Hepatocyte (in vitro differentiated cells): ENCODE measurements around the gene EIF4G3. TPM values are rescaled to one million over a fixed set of nuclear protein-coding genes. Genes with fewer than 3 reads are reported as not detected.

ENCODE experiments used
- DNase-seq: peaks from one replicate; pipeline ENCODE4 v3.0.0-alpha.2; 2016; ENCODE audit warnings: low spot score
- H2AFZ ChIP-seq: fragments of 200-600 bp; sonication (generic); 2 replicates; pipeline ENCODE4 v1.6.0; 2016; ENCODE audit warnings: antibody characterized with exemption, mild to moderate bottlenecking
- H3K27ac ChIP-seq: fragments of 200-600 bp; sonication (generic); 2 replicates; pipeline ENCODE4 v1.5.1; 2016; ENCODE audit warnings: mild to moderate bottlenecking
- H3K27me3 ChIP-seq: fragments of 200-600 bp; sonication (generic); 2 replicates; pipeline ENCODE4 v1.6.1; 2016
- H3K36me3 ChIP-seq: fragments of 200-600 bp; sonication (generic); replicated peaks from 2 replicates; pipeline ENCODE4 v1.5.1; 2016; ENCODE audit warnings: low read depth; ENCODE audit not compliant: insufficient read depth
- H3K4me1 ChIP-seq: fragments of 200-600 bp; sonication (generic); 2 replicates; pipeline ENCODE4 v1.5.1; 2016; ENCODE audit warnings: mild to moderate bottlenecking, moderate library complexity; ENCODE audit not compliant: insufficient read depth
- H3K4me2 ChIP-seq: fragments of 200-600 bp; sonication (generic); 2 replicates; pipeline ENCODE4 v1.6.0; 2016
- H3K4me3 ChIP-seq: fragments of 200-600 bp; sonication (generic); 2 replicates; pipeline ENCODE4 v1.5.1; 2016; ENCODE audit warnings: mild to moderate bottlenecking
- H3K79me2 ChIP-seq: fragments of 200-600 bp; sonication (generic); 2 replicates; pipeline ENCODE4 v1.6.0; 2017; ENCODE audit warnings: mild to moderate bottlenecking
- H3K9me2 ChIP-seq: fragments of 200-600 bp; sonication (generic); replicated peaks from 2 replicates; pipeline ENCODE4 v1.6.0; 2017; ENCODE audit warnings: mild to moderate bottlenecking; ENCODE audit not compliant: insufficient read depth
- H3K9me3 ChIP-seq: fragments of 200-600 bp; sonication (generic); 2 replicates; pipeline ENCODE4 v1.5.1; 2016; ENCODE audit warnings: low read depth, mild to moderate bottlenecking
- H4K20me1 ChIP-seq: fragments of 200-600 bp; sonication (generic); 2 replicates; pipeline ENCODE4 v1.6.0; 2016; ENCODE audit warnings: mild to moderate bottlenecking; ENCODE audit not compliant: insufficient read depth, poor library complexity, severe bottlenecking
- EZH2 ChIP-seq: fragments of 200-600 bp; sonication (generic); IDR thresholded peaks from 2 replicates; pipeline ENCODE4 v1.6.1; 2016; ENCODE audit warnings: antibody characterized with exemption, mild to moderate bottlenecking, borderline replicate concordance
- EZH2phosphoT487 ChIP-seq: fragments of 200-600 bp; sonication (generic); IDR thresholded peaks from one replicate; pipeline ENCODE4 v1.6.1; 2018; ENCODE audit warnings: antibody characterized with exemption, mild to moderate bottlenecking, low read depth, moderate library complexity; ENCODE audit not compliant: unreplicated experiment, severe bottlenecking
- WGBS: methylation state at CpG from one replicate; pipeline ENCODE4 v1.1.6; 2016; ENCODE audit warnings: low lambda C conversion rate; ENCODE audit errors: missing lambda C conversion rate; 5-methylcytosine and 5-hydroxymethylcytosine counted together
- polyA plus RNA-seq: library from polyadenylated mRNA; unstranded; fragments of >200 nt; fragmentation: Nextera tagmentation; extraction: Ambion mirVana; gene quantifications from 2 replicates; pipeline ENCODE4 v1.2.1, GENCODE V29; 2016
- total RNA-seq: library from RNA; depleted of rRNA; stranded (reverse); fragments of >200 nt; gene quantifications from 2 replicates; pipeline ENCODE4 v1.2.3, GENCODE V29; 2014
- TF ChIP-seq, protein P1 (sequence below): fragments of 200-600 bp; sonication (generic); IDR thresholded peaks from 2 replicates; pipeline ENCODE4 v1.5.1; 2016; ENCODE audit warnings: antibody characterized with exemption, mild to moderate bottlenecking; ENCODE audit not compliant: poor library complexity

EIF4G3 gene
- total and polyA plus RNA-seq, 2 experiments from 2014 or later = 33.4 to 42.2 TPM

DNA sequence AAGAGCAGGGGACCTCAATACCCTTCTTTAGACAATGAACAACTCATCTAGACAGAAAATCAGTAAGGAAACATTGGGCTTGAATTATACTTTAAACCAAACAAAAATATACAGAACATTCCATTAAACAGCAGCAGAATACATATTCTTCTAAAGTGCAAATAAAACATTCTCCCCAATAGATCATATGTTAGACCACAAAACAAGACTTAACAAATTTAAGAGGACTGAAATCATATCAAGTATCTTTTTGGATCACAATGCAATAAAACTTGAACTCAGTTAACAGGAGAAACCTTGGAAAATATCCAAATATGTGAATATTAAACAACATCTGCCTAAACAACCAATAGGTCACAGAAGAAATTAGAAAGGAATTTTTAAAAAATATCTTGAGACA lies 341.9 kb downstream of the EIF4G3 start:
- TF ChIP-seq, protein P1, sequence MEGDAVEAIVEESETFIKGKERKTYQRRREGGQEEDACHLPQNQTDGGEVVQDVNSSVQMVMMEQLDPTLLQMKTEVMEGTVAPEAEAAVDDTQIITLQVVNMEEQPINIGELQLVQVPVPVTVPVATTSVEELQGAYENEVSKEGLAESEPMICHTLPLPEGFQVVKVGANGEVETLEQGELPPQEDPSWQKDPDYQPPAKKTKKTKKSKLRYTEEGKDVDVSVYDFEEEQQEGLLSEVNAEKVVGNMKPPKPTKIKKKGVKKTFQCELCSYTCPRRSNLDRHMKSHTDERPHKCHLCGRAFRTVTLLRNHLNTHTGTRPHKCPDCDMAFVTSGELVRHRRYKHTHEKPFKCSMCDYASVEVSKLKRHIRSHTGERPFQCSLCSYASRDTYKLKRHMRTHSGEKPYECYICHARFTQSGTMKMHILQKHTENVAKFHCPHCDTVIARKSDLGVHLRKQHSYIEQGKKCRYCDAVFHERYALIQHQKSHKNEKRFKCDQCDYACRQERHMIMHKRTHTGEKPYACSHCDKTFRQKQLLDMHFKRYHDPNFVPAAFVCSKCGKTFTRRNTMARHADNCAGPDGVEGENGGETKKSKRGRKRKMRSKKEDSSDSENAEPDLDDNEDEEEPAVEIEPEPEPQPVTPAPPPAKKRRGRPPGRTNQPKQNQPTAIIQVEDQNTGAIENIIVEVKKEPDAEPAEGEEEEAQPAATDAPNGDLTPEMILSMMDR = no peak
- TF ChIP-seq EZH2phosphoT487 (no peak), EZH2 (no peak)
- Histone ChIP-seq H3K36me3 (no peaks in the 10 kb centered on the region), H3K4me1 (no peaks in the 10 kb centered on the region), H3K27ac (no peak overlapping the region), H4K20me1 (no peaks in the 10 kb centered on the region), H2AFZ (no peak overlapping the region), H3K9me3 (no peaks in the 10 kb centered on the region), H3K27me3 (no peaks in the 10 kb centered on the region), H3K9me2 (no peaks in the 10 kb centered on the region), H3K4me3 (no peak overlapping the region), H3K79me2 (no peaks in the 10 kb centered on the region), H3K4me2 (no peak overlapping the region)
- no peak for DNase-seq

DNA sequence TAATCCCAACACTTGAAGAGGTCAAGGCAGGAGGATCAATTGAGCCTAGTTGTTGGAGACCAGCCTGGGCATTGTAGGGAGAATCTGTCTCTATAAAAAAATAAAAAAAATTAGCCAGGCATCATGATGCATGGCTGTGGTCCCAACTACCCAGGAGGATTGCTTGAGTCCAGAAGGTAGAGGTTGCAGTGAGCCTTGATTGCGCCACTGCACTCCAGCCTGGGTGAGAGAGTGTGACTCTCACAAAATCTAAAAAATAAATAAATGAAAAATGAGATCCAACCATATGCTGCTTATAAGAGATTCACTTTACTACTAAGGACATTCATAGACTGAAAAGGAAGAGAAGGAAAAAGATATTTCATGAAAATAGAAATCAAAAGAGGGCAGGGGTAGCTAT lies 342.5 kb downstream of the EIF4G3 start:
- H4K20me1 ChIP-seq = no peaks in the 10 kb centered on the region
- no peaks in the 10 kb centered on the region for H3K79me2 ChIP-seq
- TF ChIP-seq, protein P1 = no peak
- TF ChIP-seq EZH2phosphoT487 (no peak), EZH2 (no peak)
- no peaks in the 10 kb centered on the region for H3K9me2 ChIP-seq
- no peak overlapping the region for H3K4me2 ChIP-seq
- H3K9me3 ChIP-seq = no peaks in the 10 kb centered on the region
- H3K27ac ChIP-seq = no peak overlapping the region
- no peak overlapping the region for H2AFZ ChIP-seq
- no peaks in the 10 kb centered on the region for H3K36me3 ChIP-seq
- no peaks in the 10 kb centered on the region for H3K27me3 ChIP-seq
- H3K4me1 ChIP-seq = no peaks in the 10 kb centered on the region
- 100% methylated on average over 1 of the region's 1 CpG for WGBS
- H3K4me3 ChIP-seq = no peak overlapping the region
- no peak for DNase-seq

DNA sequence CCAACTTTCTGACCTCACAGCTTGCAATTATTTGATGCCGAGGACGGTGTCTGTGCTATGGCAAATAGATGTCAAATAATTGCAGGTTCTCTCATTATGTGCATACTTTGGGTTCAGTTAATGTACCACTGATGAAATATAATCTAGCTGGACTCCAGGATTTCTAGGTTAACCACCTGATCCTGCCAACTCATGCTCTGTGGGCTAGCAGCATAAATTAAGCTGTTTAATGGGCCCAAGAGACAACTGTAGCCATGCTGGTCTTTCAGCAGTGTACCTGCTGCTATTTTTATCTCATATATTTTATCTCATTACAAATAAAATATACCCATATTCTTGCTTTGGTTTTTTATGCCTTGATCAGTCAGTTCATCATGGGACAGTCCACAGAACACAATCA lies 346.3 kb downstream of the EIF4G3 start:
- Histone ChIP-seq H2AFZ (no peak overlapping the region), H3K4me1 (no peaks in the 10 kb centered on the region), H3K36me3 (no peaks in the 10 kb centered on the region), H3K27me3 (no peaks in the 10 kb centered on the region), H3K9me2 (no peaks in the 10 kb centered on the region), H3K4me2 (no peak overlapping the region), H3K4me3 (no peak overlapping the region), H3K9me3 (no peaks in the 10 kb centered on the region), H3K27ac (no peak overlapping the region), H4K20me1 (no peaks in the 10 kb centered on the region), H3K79me2 (no peaks in the 10 kb centered on the region)
- 95% methylated on average over 2 of the region's 2 CpGs for WGBS
- no peak for DNase-seq
- TF ChIP-seq, protein P1 = no peak

DNA sequence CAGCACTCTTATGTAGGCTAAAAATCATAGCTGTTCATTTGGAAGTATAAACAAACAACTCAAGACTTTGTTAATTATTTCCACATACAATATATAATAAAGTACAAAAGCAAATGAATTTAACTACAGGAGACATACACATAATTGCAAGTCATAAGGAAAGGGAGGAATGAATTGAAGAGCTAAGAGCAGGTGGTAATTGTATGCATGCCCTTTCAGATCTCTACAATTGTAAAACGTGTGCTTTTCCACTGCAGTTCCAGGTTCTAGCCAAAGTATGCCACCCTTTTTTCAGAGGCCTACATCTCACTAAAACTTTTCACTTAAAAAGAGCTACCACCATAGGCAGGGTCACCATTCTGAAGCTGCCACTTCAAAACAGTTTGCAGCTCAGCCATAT lies 346.8 kb downstream of the EIF4G3 start:
- Histone ChIP-seq H4K20me1 (no peaks in the 10 kb centered on the region), H3K27me3 (no peaks in the 10 kb centered on the region), H3K4me1 (no peaks in the 10 kb centered on the region), H3K27ac (no peak overlapping the region), H3K4me3 (no peak overlapping the region), H3K4me2 (no peak overlapping the region), H3K9me2 (no peaks in the 10 kb centered on the region), H3K79me2 (no peaks in the 10 kb centered on the region), H3K36me3 (no peaks in the 10 kb centered on the region), H3K9me3 (no peaks in the 10 kb centered on the region), H2AFZ (no peak overlapping the region)
- no peak for DNase-seq
- TF ChIP-seq EZH2 = no peak
- TF ChIP-seq, protein P1 = no peak
- no peak for TF ChIP-seq EZH2phosphoT487
- WGBS = 77% methylated on average over 1 of the region's 1 CpG
